BJ (cell line): ENCODE data around the gene RFC3. TPM values are rescaled to one million over a fixed set of nuclear protein-coding genes. Genes with fewer than 3 reads are reported as not detected.

Experiments used
- CTCF ChIA-PET: fragments of 350-600 bp; formaldehyde crosslinking; extraction: SDS; loops from one replicate; lab custom pipeline; 2021; ENCODE audit warnings: antibody characterized with exemption, inconsistent platforms; lab: Yijun Ruan, JAX
- POLR2A ChIA-PET: fragments of 300-600 bp; sonication (Branson Sonifier 250); formaldehyde crosslinking; extraction: SDS; loops from one replicate; lab custom pipeline; 2021; ENCODE audit warnings: antibody characterized with exemption; lab: Charles Lee
- DNase-seq: peaks from one replicate; pipeline ENCODE4 v3.0.0-alpha.2; 2011; ENCODE audit warnings: low read depth
- H3K27me3 ChIP-seq: 2 replicates; pipeline ENCODE4 v1.6.0; 2011; ENCODE audit warnings: low read length; ENCODE audit not compliant: control insufficient read depth, insufficient read depth
- H3K36me3 ChIP-seq: 2 replicates; pipeline ENCODE4 v1.5.1; 2011; ENCODE audit warnings: low read length; ENCODE audit not compliant: control insufficient read depth, insufficient read depth
- H3K4me3 ChIP-seq: 2 replicates; pipeline ENCODE4 v1.5.1; 2011; ENCODE audit warnings: low read depth, mild to moderate bottlenecking, control low read depth, low read length
- CTCF ChIP-seq: IDR thresholded peaks from 2 replicates; pipeline ENCODE4 v1.5.1; 2011; ENCODE audit warnings: low read depth, mild to moderate bottlenecking, control low read depth, inconsistent platforms, low read length, moderate library complexity; ENCODE audit not compliant: insufficient read depth
- polyA plus RNA-seq: library from polyadenylated mRNA; depleted of rRNA; stranded (reverse); fragments of >200 nt; gene quantifications from 2 replicates; pipeline ENCODE4 v1.2.3, GENCODE V29; 2011

The RFC3 gene
- polyA plus RNA-seq, 1 experiment = 4.6 TPM

- POLR2A ChIA-PET = no interaction called here
- no peak overlapping the region for H3K4me3 ChIP-seq
- TF ChIP-seq CTCF = no peak
- CTCF ChIA-PET = interaction anchor here (1.0 kb wide), 1 partner anchor 265 kb away, joined by 5 read pairs; no protein-coding TSS in a partner anchor
- no peaks in the 10 kb centered on the region for H3K27me3 ChIP-seq
- no peaks in the 10 kb centered on the region for H3K36me3 ChIP-seq
- no peak for DNase-seq
Observed at GRCh38 chr13:33849211-33849610, 31.3 kb downstream of the RFC3 start.

GRCh38 chr13:33855371-33855895 is 37.5 kb downstream of the RFC3 start:
- no peaks in the 10 kb centered on the region for H3K27me3 ChIP-seq

GRCh38 chr13:33859691-33860303 is 41.8 kb downstream of the RFC3 start:
- Histone ChIP-seq H3K27me3 (no peaks in the 10 kb centered on the region), H3K36me3 (no peaks in the 10 kb centered on the region), H3K4me3 (no peak overlapping the region)
- no peak for DNase-seq
- no peak for TF ChIP-seq CTCF
- CTCF ChIA-PET = interaction anchor here (1.7 kb wide), 1 partner anchor 12 kb away, joined by 4 read pairs; no protein-coding TSS in a partner anchor
- POLR2A ChIA-PET = no interaction called here

More at GRCh38 chr13:33855371-33855895, 37.5 kb downstream of the RFC3 start:
- CTCF ChIA-PET = no interaction called here
- POLR2A ChIA-PET = no interaction called here
- TF ChIP-seq CTCF = no peak
- DNase-seq = no peak
- no peaks in the 10 kb centered on the region for H3K36me3 ChIP-seq
- H3K4me3 ChIP-seq = no peak overlapping the region

- DNase-seq = no peak
Observed at GRCh38 chr13:33860526-33860925, 42.6 kb downstream of the RFC3 start.

More at GRCh38 chr13:33860526-33860925, 42.6 kb downstream of the RFC3 start:
- POLR2A ChIA-PET = no interaction called here
- TF ChIP-seq CTCF = no peak
- H3K36me3 ChIP-seq = no peaks in the 10 kb centered on the region
- H3K27me3 ChIP-seq = no peaks in the 10 kb centered on the region
- no peak overlapping the region for H3K4me3 ChIP-seq
- CTCF ChIA-PET = interaction anchor here (0.6 to 1.7 kb wide), 2 partner anchors 13 to 97 kb away, joined by 3 to 4 read pairs; no protein-coding TSS in a partner anchor
